ENCODE measurements around the gene SNTG2. TPM values are rescaled to one million over a fixed set of nuclear protein-coding genes. Genes with fewer than 3 reads are reported as not detected.

SNTG2 gene
- total RNA-seq, 1 donor = under 0.01 TPM

GRCh38 chr2:1310202-1310601 lies 359.6 kb downstream of the SNTG2 start:
- TF ChIP-seq CTCF (IDR thresholded peaks at IDR 0.05; ENCODE audit: insufficient read depth, low read depth, low read length) = no peak
- no peak for DNase-seq (ENCODE audit: low read depth)
- no peak overlapping the region for H3K4me3 ChIP-seq (ENCODE audit: low read depth, low read length)

- no peak for DNase-seq (ENCODE audit: low read depth)
- TF ChIP-seq CTCF (IDR thresholded peaks at IDR 0.05; ENCODE audit: insufficient read depth, low read depth, low read length) = no peak
- no peak overlapping the region for H3K4me3 ChIP-seq (ENCODE audit: low read depth, low read length)
These were observed 360.2 kb downstream of the SNTG2 start for GRCh38 chr2:1310866-1311265.

GRCh38 chr2:1313240-1313924 lies 362.7 kb downstream of the SNTG2 start:
- no peak for DNase-seq (ENCODE audit: low read depth)
- no peak for TF ChIP-seq CTCF (IDR thresholded peaks at IDR 0.05; ENCODE audit: insufficient read depth, low read depth, low read length)
- H3K4me3 ChIP-seq (ENCODE audit: low read depth, low read length) = no peak overlapping the region

- TF ChIP-seq CTCF (IDR thresholded peaks at IDR 0.05; ENCODE audit: insufficient read depth, low read depth, low read length) = no peak
- no peak overlapping the region for H3K4me3 ChIP-seq (ENCODE audit: low read depth, low read length)
- no peak for DNase-seq (ENCODE audit: low read depth)
These were observed 363.6 kb downstream of the SNTG2 start for GRCh38 chr2:1314254-1314653.

GRCh38 chr2:1318366-1319009 lies 367.8 kb downstream of the SNTG2 start:
- no peak overlapping the region for H3K4me3 ChIP-seq (ENCODE audit: low read depth, low read length)
- no peak for DNase-seq (ENCODE audit: low read depth)
- no peak for TF ChIP-seq CTCF (IDR thresholded peaks at IDR 0.05; ENCODE audit: insufficient read depth, low read depth, low read length)

GRCh38 chr2:1319393-1319792 lies 368.7 kb downstream of the SNTG2 start:
- no peak for TF ChIP-seq CTCF (IDR thresholded peaks at IDR 0.05; ENCODE audit: insufficient read depth, low read depth, low read length)
- no peak overlapping the region for H3K4me3 ChIP-seq (ENCODE audit: low read depth, low read length)
- DNase-seq (ENCODE audit: low read depth) = no peak
